HUES64 (cell line): ENCODE data around the gene CLEC1B.
A peak's percentile ranks its signal among the peaks of the same experiment; 100 is the strongest.
"Not testable (repeated sequence)": the region's sequence is repeated elsewhere in the genome, so short reads cannot be mapped to it uniquely, and the experiment has no call there.

Experiments used
- H3K27ac ChIP-seq: 2 replicates; pipeline ENCODE4 v1.7.0; 2013; ENCODE audit warnings: low read depth, low read length, inconsistent platforms
- H3K27me3 ChIP-seq: 2 replicates; pipeline ENCODE4 v1.6.1; 2013; ENCODE audit warnings: mild to moderate bottlenecking, low read length; ENCODE audit not compliant: insufficient read depth
- H3K36me3 ChIP-seq: 2 replicates; pipeline ENCODE4 v1.6.1; 2013; ENCODE audit warnings: mild to moderate bottlenecking, low read length; ENCODE audit not compliant: insufficient read depth
- H3K4me1 ChIP-seq: 2 replicates; pipeline ENCODE4 v1.6.1; 2013; ENCODE audit warnings: mild to moderate bottlenecking, low read length, moderate library complexity; ENCODE audit not compliant: insufficient read depth
- H3K4me3 ChIP-seq: 2 replicates; pipeline ENCODE4 v1.5.1; 2013; ENCODE audit warnings: mild to moderate bottlenecking, low read length, moderate library complexity
- H3K9ac ChIP-seq: 2 replicates; pipeline ENCODE4 v1.6.1; 2013; ENCODE audit warnings: mild to moderate bottlenecking, low read depth, low read length
- H3K9me3 ChIP-seq: 2 replicates; pipeline ENCODE4 v1.6.1; 2013; ENCODE audit warnings: low read depth, low read length; ENCODE audit not compliant: insufficient read depth
- WGBS: fragments of 150-250, 120-280 bp; methylation state at CpG from one replicate; pipeline ENCODE4 v1.1.7; 2013; ENCODE audit warnings: missing lambda C conversion rate; 5-methylcytosine and 5-hydroxymethylcytosine counted together

CLEC1B gene

DNA sequence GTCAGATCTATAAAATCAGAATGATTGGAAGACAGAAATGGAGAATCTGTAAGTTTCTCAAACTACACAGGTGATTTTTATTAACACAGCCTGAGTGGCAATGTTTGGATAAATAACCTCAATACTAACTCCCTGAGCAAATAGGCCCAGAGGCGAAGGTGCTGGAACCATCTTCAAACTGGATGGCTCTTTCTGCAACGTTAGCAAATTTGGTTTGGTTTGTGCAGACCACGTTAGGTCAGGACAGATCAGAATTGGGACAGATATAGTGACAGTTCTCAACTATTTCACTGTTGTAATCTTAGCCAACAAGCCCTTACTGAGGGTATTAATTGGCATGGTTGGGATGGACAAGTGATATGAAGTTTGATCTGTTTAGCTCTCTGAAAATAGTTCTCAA is 22.4 kb upstream of the CLEC1B start:
- Histone ChIP-seq H3K36me3 (no peaks in the 10 kb centered on the region), H3K4me3 (no peak overlapping the region), H3K9ac (no peak overlapping the region), H3K9me3 (no peaks in the 10 kb centered on the region), H3K4me1 (peaks cover 14% of the 10 kb centered on the region), H3K27ac (no peak overlapping the region), H3K27me3 (no peaks in the 10 kb centered on the region)
- WGBS, result 77% methylated on average over 3 of the region's 3 CpGs

DNA sequence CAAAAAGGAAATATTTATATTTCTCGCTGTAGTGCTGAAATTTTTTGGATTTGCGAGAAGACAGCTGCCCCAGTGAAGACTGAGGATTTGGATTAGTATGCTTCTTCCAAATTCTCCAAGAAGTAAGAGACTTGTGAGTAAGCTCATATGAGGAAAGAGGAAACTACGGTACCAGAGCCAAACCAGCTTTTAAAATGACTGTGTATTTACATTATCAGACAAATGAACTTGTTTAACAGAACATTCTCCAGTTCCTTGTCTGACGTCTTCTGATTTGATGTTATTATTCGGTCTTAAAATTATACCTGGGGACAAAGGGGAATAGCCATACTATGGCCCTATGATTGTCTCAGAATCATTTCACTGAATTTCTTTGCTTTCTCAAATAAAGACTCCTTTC is 19.5 kb upstream of the CLEC1B start:
- Histone ChIP-seq H3K27me3 (no peaks in the 10 kb centered on the region), H3K27ac (no peak overlapping the region), H3K4me3 (no peak overlapping the region), H3K4me1 (peaks cover 14% of the 10 kb centered on the region), H3K9me3 (no peaks in the 10 kb centered on the region), H3K36me3 (no peaks in the 10 kb centered on the region), H3K9ac (no peak overlapping the region)
- 97% methylated on average over 4 of the region's 5 CpGs for WGBS

DNA sequence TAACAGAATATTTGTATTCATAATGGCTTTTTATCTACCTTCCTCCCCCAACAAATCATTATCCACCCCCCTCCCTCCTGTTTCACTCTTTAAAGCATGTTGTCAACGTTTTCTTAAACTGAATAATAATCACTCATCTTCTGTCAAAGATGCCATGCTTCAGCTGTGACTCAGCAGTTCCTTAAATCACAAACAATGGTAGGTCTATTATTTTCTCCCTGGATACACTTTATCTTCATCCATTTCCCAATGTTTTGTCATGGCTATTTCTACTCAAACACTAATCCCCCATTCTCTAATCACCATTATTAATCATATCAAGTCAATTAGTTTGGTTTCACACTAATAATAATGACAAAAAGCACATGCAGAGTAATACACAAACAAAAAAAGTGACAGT is 18.0 kb upstream of the CLEC1B start:
- Histone ChIP-seq H3K27ac (peak overlapping the region; percentile 19; the same call in 1 of the 2 replicates), H3K36me3 (no peaks in the 10 kb centered on the region), H3K9ac (no peak overlapping the region), H3K4me3 (no peak overlapping the region), H3K9me3 (no peaks in the 10 kb centered on the region), H3K27me3 (no peaks in the 10 kb centered on the region), H3K4me1 (peaks cover 14% of the 10 kb centered on the region)
- WGBS, result 21% methylated on average over 1 of the region's 1 CpG

DNA sequence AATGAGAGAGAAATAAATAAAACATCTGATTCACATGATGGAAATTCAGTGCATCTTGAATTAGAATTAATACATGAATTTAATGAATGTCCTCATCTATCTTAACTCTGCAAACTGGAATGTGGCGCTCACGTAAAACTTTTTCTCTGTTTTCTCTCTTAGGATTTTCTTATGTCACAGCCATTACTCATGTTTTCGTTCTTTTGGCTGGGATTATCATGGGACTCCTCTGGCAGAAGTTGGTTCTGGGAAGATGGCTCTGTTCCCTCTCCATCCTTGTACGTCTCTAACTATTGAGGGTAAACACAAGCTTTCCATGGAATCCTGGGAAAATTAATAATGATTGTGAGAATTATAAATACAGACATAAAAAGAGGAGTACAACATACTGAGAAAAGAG is 16.5 kb upstream of the CLEC1B start:
- H3K4me3 ChIP-seq, result no peak overlapping the region
- H3K9ac ChIP-seq, result no peak overlapping the region
- no peak overlapping the region for H3K27ac ChIP-seq
- H3K36me3 ChIP-seq, result no peaks in the 10 kb centered on the region
- H3K9me3 ChIP-seq, result no peaks in the 10 kb centered on the region
- 92% methylated on average over 4 of the region's 4 CpGs for WGBS
- peaks cover 14% of the 10 kb centered on the region for H3K4me1 ChIP-seq
- no peaks in the 10 kb centered on the region for H3K27me3 ChIP-seq

GRCh38 chr12:10012630-10013330 is 13.9 kb upstream of the CLEC1B start:
- H3K4me1 ChIP-seq, result peaks cover 14% of the 10 kb centered on the region
- no peak overlapping the region for H3K4me3 ChIP-seq
- H3K9me3 ChIP-seq, result no peaks in the 10 kb centered on the region
- H3K9ac ChIP-seq, result no peak overlapping the region
- no peaks in the 10 kb centered on the region for H3K27me3 ChIP-seq
- no peaks in the 10 kb centered on the region for H3K36me3 ChIP-seq
- H3K27ac ChIP-seq, result no peak overlapping the region
- 92% methylated on average over 6 of the region's 6 CpGs for WGBS

GRCh38 chr12:10001171-10001776 is 2.4 kb upstream of the CLEC1B start:
- H3K9me3 ChIP-seq, result no peaks in the 10 kb centered on the region
- no peaks in the 10 kb centered on the region for H3K36me3 ChIP-seq
- WGBS, result 92% methylated on average over 4 of the region's 4 CpGs
- no peak overlapping the region for H3K4me3 ChIP-seq
- H3K27ac ChIP-seq, result no peak overlapping the region
- H3K27me3 ChIP-seq, result no peaks in the 10 kb centered on the region
- no peak overlapping the region for H3K9ac ChIP-seq
- H3K4me1 ChIP-seq, result no peaks in the 10 kb centered on the region

DNA sequence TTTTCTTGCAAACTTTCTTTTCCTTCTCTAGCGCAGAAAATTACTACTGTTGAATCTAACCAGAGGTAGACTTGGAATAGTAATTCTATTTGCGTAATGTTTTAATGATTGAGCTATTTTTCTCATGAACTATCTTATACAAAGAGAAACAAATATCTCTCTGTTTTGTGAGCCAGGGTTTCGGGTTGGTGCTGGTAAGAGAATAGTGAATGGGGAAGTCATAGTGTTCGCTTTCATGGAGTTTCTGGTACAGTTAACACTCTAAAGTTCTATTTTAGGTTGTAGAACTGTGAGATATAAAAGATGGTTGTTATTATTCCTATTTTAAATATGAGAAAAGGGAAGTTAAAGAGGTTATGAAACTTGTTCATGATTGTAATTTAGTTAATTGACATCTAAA is 6.6 kb downstream of the CLEC1B start:
- Histone ChIP-seq H3K4me3 (no peak overlapping the region), H3K27ac (no peak overlapping the region), H3K4me1 (no peaks in the 10 kb centered on the region), H3K27me3 (no peaks in the 10 kb centered on the region), H3K36me3 (no peaks in the 10 kb centered on the region), H3K9me3 (no peaks in the 10 kb centered on the region), H3K9ac (no peak overlapping the region)
- 92% methylated on average over 3 of the region's 4 CpGs for WGBS

- WGBS, result 100% methylated on average over 3 of the region's 3 CpGs
- no peaks in the 10 kb centered on the region for H3K27me3 ChIP-seq
- no peaks in the 10 kb centered on the region for H3K4me1 ChIP-seq
- H3K36me3 ChIP-seq, result no peaks in the 10 kb centered on the region
- no peak overlapping the region for H3K9ac ChIP-seq
- no peak overlapping the region for H3K4me3 ChIP-seq
- no peak overlapping the region for H3K27ac ChIP-seq
- H3K9me3 ChIP-seq, result no peaks in the 10 kb centered on the region
Observed at GRCh38 chr12:9991876-9992275, 7.0 kb downstream of the CLEC1B start.

- Histone ChIP-seq H3K9me3 (peaks cover 12% of the 10 kb centered on the region), H3K9ac (no peak overlapping the region), H3K4me3 (no peak overlapping the region), H3K27me3 (no peaks in the 10 kb centered on the region), H3K4me1 (peaks cover 4% of the 10 kb centered on the region; the same call in 1 of the 2 replicates), H3K27ac (no peak overlapping the region), H3K36me3 (no peaks in the 10 kb centered on the region)
- WGBS, result 87% methylated on average over 3 of the region's 3 CpGs
Observed at GRCh38 chr12:9980126-9980525, 18.8 kb downstream of the CLEC1B start.

GRCh38 chr12:9977916-9978315 is 21.0 kb downstream of the CLEC1B start:
- no peaks in the 10 kb centered on the region for H3K36me3 ChIP-seq
- H3K27me3 ChIP-seq, result no peaks in the 10 kb centered on the region
- peaks cover 15% of the 10 kb centered on the region for H3K9me3 ChIP-seq
- peaks cover 4% of the 10 kb centered on the region; the same call in 1 of the 2 replicates for H3K4me1 ChIP-seq
- no peak overlapping the region for H3K9ac ChIP-seq
- no peak overlapping the region for H3K27ac ChIP-seq
- H3K4me3 ChIP-seq, result no peak overlapping the region

DNA sequence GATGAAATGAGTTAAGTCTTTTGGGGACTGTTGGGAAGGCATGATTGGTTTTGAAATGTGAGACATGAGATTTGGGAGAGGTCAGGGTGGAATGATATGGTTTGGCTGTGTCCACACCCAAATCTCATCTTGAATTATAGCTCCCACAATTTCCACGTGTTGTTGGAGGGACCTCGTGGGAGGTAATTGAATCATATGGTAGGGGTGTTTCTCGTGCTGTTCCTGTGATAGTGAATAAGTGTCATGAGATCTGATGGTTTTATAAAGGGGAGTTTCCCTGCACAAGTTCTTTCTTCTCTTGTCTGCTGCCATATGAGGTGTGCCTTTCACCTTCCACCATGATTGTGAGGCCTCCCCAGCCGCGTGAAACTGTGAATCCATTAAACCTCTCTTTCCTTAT is 22.3 kb downstream of the CLEC1B start:
- H3K36me3 ChIP-seq, H3K27ac ChIP-seq, H3K9ac ChIP-seq, H3K4me3 ChIP-seq, H3K4me1 ChIP-seq, H3K27me3 ChIP-seq: not testable (repeated sequence)
- peaks cover 15% of the 10 kb centered on the region for H3K9me3 ChIP-seq
- 71% methylated on average over 5 of the region's 5 CpGs for WGBS
